CD14-positive monocyte (primary cell): ENCODE measurements around the gene CUL4A. TPM values are rescaled to one million over a fixed set of nuclear protein-coding genes. Genes with fewer than 3 reads are reported as not detected.
A peak's percentile ranks its signal among the peaks of the same experiment; 100 is the strongest.
"Not testable (repeated sequence)": the region's sequence is repeated elsewhere in the genome, so short reads cannot be mapped to it uniquely, and the experiment has no call there.

Experiments
- DNase-seq, 3 donors: peaks; one replicate each; pipeline ENCODE4 v3.0.0-alpha.2; 2011 to 2022
- H2AFZ ChIP-seq: 2 replicates; pipeline ENCODE4 v1.6.0; 2012; ENCODE audit warnings: mild to moderate bottlenecking, low read depth, low read length, inconsistent platforms; ENCODE audit not compliant: insufficient read depth, poor library complexity, severe bottlenecking
- H3K27ac ChIP-seq, 2 donors: 1 replicate in 1 of 2; 2 replicates in 1 of 2; pipeline ENCODE4 v1.5.1; 2012 to 2013; ENCODE audit warnings: low read length in 2 of 2, control low read depth in 1 of 2, inconsistent platforms in 1 of 2, low read depth in 1 of 2, mild to moderate bottlenecking in 1 of 2
- H3K27me3 ChIP-seq, 2 donors: one replicate each; pipeline versions ENCODE4 v1.6.0 to v1.6.1; 2011 to 2013; ENCODE audit warnings: low read length in 2 of 2; ENCODE audit not compliant: control insufficient read depth in 2 of 2, insufficient read depth in 2 of 2
- H3K36me3 ChIP-seq, 2 donors: replicated peaks in 1 of 2; 1 replicate in 1 of 2; 2 replicates in 1 of 2; pipeline versions ENCODE4 v1.5.1 to v1.6.1; 2012 to 2013; ENCODE audit warnings: low read length in 2 of 2, control low read depth in 1 of 2, inconsistent platforms in 1 of 2, mild to moderate bottlenecking in 1 of 2; ENCODE audit not compliant: insufficient read depth in 2 of 2, control insufficient read depth in 1 of 2
- H3K4me1 ChIP-seq, 2 donors: 1 replicate in 1 of 2; 2 replicates in 1 of 2; pipeline versions ENCODE4 v1.5.1 to v1.6.1; 2012 to 2013; ENCODE audit warnings: low read length in 2 of 2, control low read depth in 1 of 2, inconsistent platforms in 1 of 2, mild to moderate bottlenecking in 1 of 2, moderate library complexity in 1 of 2; ENCODE audit not compliant: insufficient read depth in 2 of 2, control insufficient read depth in 1 of 2
- H3K4me2 ChIP-seq: replicated peaks from 2 replicates; pipeline ENCODE3; 2012; ENCODE audit warnings: low read length, moderate library complexity, mild to moderate bottlenecking; ENCODE audit not compliant: poor library complexity, severe bottlenecking; ENCODE audit errors: extremely low read depth
- H3K4me3 ChIP-seq, 3 experiments: fragments of 200-600 bp in 1 of 3; sonication (generic) in 1 of 3; replicated peaks in 1 of 3; 1 replicate in 2 of 3; 2 replicates in 1 of 3; pipeline ENCODE4 v1.5.1; 2011 to 2013; ENCODE audit warnings: low read length in 3 of 3, mild to moderate bottlenecking in 3 of 3, control low read depth in 2 of 3, low read depth in 2 of 3, inconsistent platforms in 1 of 3, moderate library complexity in 1 of 3
- H3K79me2 ChIP-seq: 2 replicates; pipeline ENCODE4 v1.6.0; 2012; ENCODE audit warnings: mild to moderate bottlenecking, control low read depth, inconsistent platforms, low read length, moderate library complexity; ENCODE audit not compliant: insufficient read depth
- H3K9ac ChIP-seq: 2 replicates; pipeline ENCODE4 v1.6.0; 2017; ENCODE audit warnings: low read length, mild to moderate bottlenecking; ENCODE audit not compliant: insufficient read depth, poor library complexity, severe bottlenecking
- H3K9me3 ChIP-seq, 2 donors: replicated peaks in 1 of 2; 1 replicate in 1 of 2; 2 replicates in 1 of 2; pipeline versions ENCODE4 v1.5.1 to v1.6.1; 2012 to 2013; ENCODE audit warnings: low read length in 2 of 2, control low read depth in 1 of 2; ENCODE audit not compliant: control insufficient read depth in 1 of 2, insufficient read depth in 1 of 2
- H4K20me1 ChIP-seq: 2 replicates; pipeline ENCODE4 v1.6.0; 2012; ENCODE audit warnings: mild to moderate bottlenecking, low read length, control low read depth, moderate library complexity; ENCODE audit not compliant: insufficient read depth
- H3K27ac Mint-ChIP-seq, 7 donors: one replicate each; pipeline ENCODE4 v1.8.0; 2020; ENCODE audit warnings: mild to moderate bottlenecking in 7 of 7, mixed read lengths in 7 of 7, moderate library complexity in 6 of 7, inconsistent platforms in 2 of 7
- H3K27me3 Mint-ChIP-seq, 3 donors: one replicate each; pipeline ENCODE4 v1.8.0; 2021 to 2022; ENCODE audit warnings: low read depth in 3 of 3, mild to moderate bottlenecking in 3 of 3, mixed read lengths in 3 of 3, moderate library complexity in 3 of 3, inconsistent platforms in 1 of 3
- H3K36me3 Mint-ChIP-seq, 2 donors: one replicate each; pipeline ENCODE4 v1.8.0; 2020; ENCODE audit warnings: mixed read lengths in 2 of 2, inconsistent platforms in 1 of 2, mild to moderate bottlenecking in 1 of 2
- H3K4me1 Mint-ChIP-seq: one replicate; pipeline ENCODE4 v1.8.0; 2020; ENCODE audit warnings: mild to moderate bottlenecking, mixed read lengths
- H3K4me3 Mint-ChIP-seq, 2 donors: one replicate each; pipeline ENCODE4 v1.8.0; 2020; ENCODE audit warnings: mild to moderate bottlenecking in 2 of 2, mixed read lengths in 2 of 2, moderate library complexity in 1 of 2
- H3K9me3 Mint-ChIP-seq, 7 donors: one replicate each; pipeline ENCODE4 v1.8.0; 2020 to 2022; ENCODE audit warnings: mixed read lengths in 7 of 7, mild to moderate bottlenecking in 6 of 7, moderate library complexity in 6 of 7, inconsistent platforms in 2 of 7
- WGBS: methylation state at CpG from one replicate; pipeline ENCODE4 v1.1.5; 2013; ENCODE audit warnings: missing lambda C conversion rate; ENCODE audit not compliant: insufficient coverage; 5-methylcytosine and 5-hydroxymethylcytosine counted together
- intact Hi-C, 2 donors: fragments of 100-400 bp; cut with micrococcal nuclease; formaldehyde crosslinking; loops; one replicate each; pipeline versions ENCODE4 v1.15.0 to v1.15.1; 2023
- polyA plus RNA-seq, 3 donors: library from polyadenylated mRNA; depleted of rRNA in 1 of 3; unstranded in 2 of 3; stranded (reverse) in 1 of 3; fragments of 300-500 nt in 2 of 3; fragments of >200 nt in 1 of 3; fragmentation: Illumina TruSeq in 2 of 3; gene quantifications; 1 replicate in 2 of 3; 2 replicates in 1 of 3; pipeline ENCODE4 v1.2.3, GENCODE V29; 2012 to 2021
- TF ChIP-seq, protein P1 (sequence below): fragments of 200-600 bp; IDR thresholded peaks from one replicate; pipeline ENCODE4 v1.8.0; 2022; ENCODE audit warnings: antibody characterized with exemption, mild to moderate bottlenecking

Gene CUL4A
- polyA plus RNA-seq, 3 donors = 32.0 to 53.9 (median 33.7) TPM

DNA sequence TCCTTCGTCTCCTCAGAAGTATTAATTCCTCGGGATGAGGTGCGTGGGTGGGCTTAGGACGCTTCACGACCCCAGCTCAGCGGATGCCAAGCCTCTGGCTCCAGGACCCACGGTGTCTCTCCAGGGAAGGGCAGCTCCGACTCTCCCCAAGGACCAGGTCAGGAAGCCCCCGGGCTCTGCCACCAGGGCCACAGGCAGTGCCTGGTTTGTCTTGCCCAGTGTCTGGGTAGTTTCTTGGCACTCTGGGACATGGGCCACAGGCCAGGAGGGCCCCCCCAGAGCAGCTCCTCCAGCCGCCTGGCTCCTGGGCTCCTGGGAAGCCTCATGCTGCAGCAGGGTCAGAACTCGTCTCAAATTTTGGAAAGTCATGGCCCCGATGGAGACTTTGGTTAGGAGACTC is 48.4 kb upstream of the CUL4A start:
- H3K36me3 ChIP-seq = no peaks in the 10 kb centered on the region
- DNase-seq = no peak
- Mint-ChIP-seq H3K4me3 (peak overlapping the region in 1 of 2 donors; percentile 79), H3K9me3 (peaks cover 0 to 10% (median 6%) of the 10 kb centered on the region in 7 donors), H3K4me1 (no peaks in the 10 kb centered on the region), H3K27me3 (peaks cover 33 to 52% (median 49%) of the 10 kb centered on the region in 3 donors), H3K36me3 (no peaks in the 10 kb centered on the region), H3K27ac (peak overlapping the region in 1 of 7 donors; percentile 38)
- H3K79me2 ChIP-seq = no peaks in the 10 kb centered on the region
- peaks cover 0 to 19% of the 10 kb centered on the region in 2 donors for H3K27me3 ChIP-seq
- H2AFZ ChIP-seq = no peak overlapping the region
- H3K4me3 ChIP-seq = no peak overlapping the region
- intact Hi-C loops = no loop called here
- 82% methylated on average over 12 of the region's 12 CpGs for WGBS
- H3K9ac ChIP-seq = no peak overlapping the region
- peaks cover 0 to 4% of the 10 kb centered on the region in 2 donors for H3K9me3 ChIP-seq
- H4K20me1 ChIP-seq = no peaks in the 10 kb centered on the region
- no peaks in the 10 kb centered on the region for H3K4me1 ChIP-seq
- TF ChIP-seq, protein P1, sequence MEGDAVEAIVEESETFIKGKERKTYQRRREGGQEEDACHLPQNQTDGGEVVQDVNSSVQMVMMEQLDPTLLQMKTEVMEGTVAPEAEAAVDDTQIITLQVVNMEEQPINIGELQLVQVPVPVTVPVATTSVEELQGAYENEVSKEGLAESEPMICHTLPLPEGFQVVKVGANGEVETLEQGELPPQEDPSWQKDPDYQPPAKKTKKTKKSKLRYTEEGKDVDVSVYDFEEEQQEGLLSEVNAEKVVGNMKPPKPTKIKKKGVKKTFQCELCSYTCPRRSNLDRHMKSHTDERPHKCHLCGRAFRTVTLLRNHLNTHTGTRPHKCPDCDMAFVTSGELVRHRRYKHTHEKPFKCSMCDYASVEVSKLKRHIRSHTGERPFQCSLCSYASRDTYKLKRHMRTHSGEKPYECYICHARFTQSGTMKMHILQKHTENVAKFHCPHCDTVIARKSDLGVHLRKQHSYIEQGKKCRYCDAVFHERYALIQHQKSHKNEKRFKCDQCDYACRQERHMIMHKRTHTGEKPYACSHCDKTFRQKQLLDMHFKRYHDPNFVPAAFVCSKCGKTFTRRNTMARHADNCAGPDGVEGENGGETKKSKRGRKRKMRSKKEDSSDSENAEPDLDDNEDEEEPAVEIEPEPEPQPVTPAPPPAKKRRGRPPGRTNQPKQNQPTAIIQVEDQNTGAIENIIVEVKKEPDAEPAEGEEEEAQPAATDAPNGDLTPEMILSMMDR = no peak
- no peak overlapping the region for H3K27ac ChIP-seq
- H3K4me2 ChIP-seq = no peak overlapping the region

DNA sequence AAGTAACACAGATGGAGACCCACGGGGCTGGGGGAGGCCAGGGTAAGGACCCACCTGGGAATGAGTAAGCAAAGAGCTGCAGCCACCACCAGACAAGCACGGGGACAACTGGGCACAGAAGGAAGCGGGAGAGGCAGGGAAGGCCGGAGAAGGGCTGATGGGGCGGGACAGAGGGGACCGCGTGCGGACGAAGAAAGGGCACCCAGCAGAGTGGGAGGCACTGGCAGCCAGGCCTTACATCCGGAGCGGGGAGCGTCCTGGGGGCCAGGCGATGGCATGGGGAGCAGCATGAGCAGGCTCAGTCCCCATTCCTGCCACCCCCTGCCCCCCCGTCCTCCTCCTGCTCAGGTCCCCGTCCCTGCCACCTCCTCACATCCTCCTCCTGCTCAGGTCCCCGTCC is 48.0 kb upstream of the CUL4A start:
- peaks cover 33 to 52% (median 50%) of the 10 kb centered on the region in 3 donors for H3K27me3 Mint-ChIP-seq
- Histone ChIP-seq H3K9ac (no peak overlapping the region), H2AFZ (no peak overlapping the region), H4K20me1 (no peaks in the 10 kb centered on the region), H3K36me3 (no peaks in the 10 kb centered on the region), H3K27me3 (peaks cover 0 to 19% of the 10 kb centered on the region in 2 donors), H3K4me3 (no peak overlapping the region), H3K4me2 (no peak overlapping the region), H3K9me3 (no peaks in the 10 kb centered on the region), H3K4me1 (no peaks in the 10 kb centered on the region), H3K79me2 (no peaks in the 10 kb centered on the region), H3K27ac (no peak overlapping the region)
- WGBS = 42% methylated on average over 14 of the region's 16 CpGs
- H3K4me3 Mint-ChIP-seq = peak overlapping the region in 1 of 2 donors; percentile 79
- H3K27ac Mint-ChIP-seq = peak overlapping the region in 1 of 7 donors; percentile 38
- DNase-seq = no peak
- TF ChIP-seq, protein P1 = no peak
- peaks cover 0 to 6% (median 1%) of the 10 kb centered on the region in 7 donors for H3K9me3 Mint-ChIP-seq
- intact Hi-C loops = no loop called here
- no peaks in the 10 kb centered on the region for H3K4me1 Mint-ChIP-seq
- no peaks in the 10 kb centered on the region for H3K36me3 Mint-ChIP-seq

DNA sequence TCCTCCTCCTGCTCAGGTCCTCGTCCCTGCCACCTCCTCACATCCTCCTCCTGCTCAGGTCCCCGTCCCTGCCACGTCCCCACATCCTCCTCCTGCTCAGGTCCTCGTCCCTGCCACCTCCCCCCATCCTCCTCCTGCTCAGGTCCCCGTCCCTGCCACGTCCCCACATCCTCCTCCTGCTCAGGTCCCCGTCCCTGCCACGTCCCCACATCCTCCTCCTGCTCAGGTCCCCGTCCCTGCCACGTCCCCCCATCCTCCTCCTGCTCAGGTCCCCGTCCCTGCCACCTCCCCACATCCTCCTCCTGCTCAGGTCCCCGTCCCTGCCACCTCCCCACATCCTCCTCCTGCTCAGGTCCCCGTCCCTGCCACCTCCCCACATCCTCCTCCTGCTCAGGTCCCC is 47.4 kb upstream of the CUL4A start:
- H3K4me1 Mint-ChIP-seq, DNase-seq, H3K79me2 ChIP-seq: not testable (repeated sequence)

More for the DNA sequence above, 47.4 kb upstream of the CUL4A start:
- peaks cover 0 to 19% of the 10 kb centered on the region in 2 donors for H3K27me3 ChIP-seq
- H3K4me3 ChIP-seq, H3K9me3 Mint-ChIP-seq, H3K4me1 ChIP-seq, H3K27ac ChIP-seq, H2AFZ ChIP-seq, H3K36me3 Mint-ChIP-seq, H3K9me3 ChIP-seq, H3K4me2 ChIP-seq, intact Hi-C loops, H3K4me3 Mint-ChIP-seq, H3K9ac ChIP-seq, H3K36me3 ChIP-seq, H3K27ac Mint-ChIP-seq, H4K20me1 ChIP-seq: not testable (repeated sequence)
- no CpG with 5 or more reads among the region's 13 CpGs for WGBS
- peaks cover 33 to 52% (median 50%) of the 10 kb centered on the region in 3 donors for H3K27me3 Mint-ChIP-seq
